Left renal cortex interstitium (tissue), 4 donors: ENCODE results near the gene PDGFC. TPM values are rescaled to one million over a fixed set of nuclear protein-coding genes. Genes with fewer than 3 reads are reported as not detected.

Source experiments
- DNase-seq, 4 donors: peaks; one replicate each; pipeline ENCODE4 v3.0.0-alpha.2; 2013; ENCODE audit warnings: low read depth in 4 of 4, low spot score in 2 of 4, missing footprints in 1 of 4
- polyA plus RNA-seq, 4 donors: library from polyadenylated mRNA; unstranded; fragments of 120-200 nt; gene quantifications; one replicate each; pipeline ENCODE4 v1.2.1, GENCODE V29; 2013; ENCODE audit not compliant: insufficient read length in 4 of 4

PDGFC gene
- polyA plus RNA-seq, 4 donors, result 63.3 to 81.1 (median 70.3) TPM

- no peak for DNase-seq
Measured at GRCh38 chr4:156976147-156976546, 4.5 kb upstream of the PDGFC start.

- DNase-seq, result no peak
Measured at GRCh38 chr4:156975686-156976085, 4.1 kb upstream of the PDGFC start.

GRCh38 chr4:156974264-156974663 lies 2.7 kb upstream of the PDGFC start:
- no peak for DNase-seq

- no peak for DNase-seq
Measured at GRCh38 chr4:156972379-156973015, 898 bp upstream of the PDGFC start.

GRCh38 chr4:156971165-156971675 lies 379 bp downstream of the PDGFC start:
- DNase-seq, result no peak

GRCh38 chr4:156970501-156971164 lies 966 bp downstream of the PDGFC start:
- DNase-seq, result peak in 2 of 4 donors; percentile 56 to 66

- no peak for DNase-seq
Measured at GRCh38 chr4:156969911-156970310, 1.7 kb downstream of the PDGFC start.

GRCh38 chr4:156969101-156969500 lies 2.5 kb downstream of the PDGFC start:
- no peak for DNase-seq

GRCh38 chr4:156968479-156968984 lies 3.1 kb downstream of the PDGFC start:
- DNase-seq, result peak in 2 of 4 donors; percentile 69 to 71

GRCh38 chr4:156966836-156967235 lies 4.8 kb downstream of the PDGFC start:
- no peak for DNase-seq

- no peak for DNase-seq
Measured at GRCh38 chr4:156963419-156963818, 8.2 kb downstream of the PDGFC start.

GRCh38 chr4:156962528-156962974 lies 9.0 kb downstream of the PDGFC start:
- DNase-seq, result no peak

GRCh38 chr4:156962058-156962358 lies 9.6 kb downstream of the PDGFC start:
- no peak for DNase-seq

GRCh38 chr4:156961196-156962057 lies 10.2 kb downstream of the PDGFC start:
- no peak for DNase-seq

GRCh38 chr4:156959298-156959702 lies 12.3 kb downstream of the PDGFC start:
- DNase-seq, result no peak

- DNase-seq, result no peak
Measured at GRCh38 chr4:156958276-156959074, 13.1 kb downstream of the PDGFC start.

GRCh38 chr4:156957556-156957955 lies 14.0 kb downstream of the PDGFC start:
- no peak for DNase-seq

- no peak for DNase-seq
Measured at GRCh38 chr4:156956826-156957368, 14.7 kb downstream of the PDGFC start.

GRCh38 chr4:156956359-156956758 lies 15.2 kb downstream of the PDGFC start:
- no peak for DNase-seq

- DNase-seq, result no peak
Measured at GRCh38 chr4:156954587-156954986, 17.0 kb downstream of the PDGFC start.
